Measurements from ENCODE around the gene NRAS. TPM values are rescaled to one million over a fixed set of nuclear protein-coding genes. Genes with fewer than 3 reads are reported as not detected.

Gene NRAS
- total and polyA plus RNA-seq, 5 donors from 2014 or later = 25.4 to 35.8 (median 29.7) TPM

DNA sequence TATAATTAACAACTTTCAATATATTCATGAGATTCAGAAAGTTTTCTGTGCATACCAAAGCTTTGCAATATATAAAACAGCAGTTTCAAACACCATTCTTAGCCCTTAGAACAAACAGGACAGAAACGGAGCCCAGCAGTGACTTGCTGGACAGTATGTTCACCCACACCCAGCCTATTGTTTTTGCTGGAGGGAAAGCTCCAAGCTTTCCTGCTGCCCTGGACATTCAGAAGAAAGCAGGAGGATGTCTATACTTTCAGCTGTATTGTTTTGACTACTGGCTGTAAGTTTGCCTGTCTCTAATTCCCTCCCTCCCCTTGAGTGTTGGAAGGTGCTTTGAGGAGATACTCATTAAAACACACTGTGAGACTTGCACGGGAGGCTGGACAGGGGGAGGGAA lies 56.3 kb downstream of the NRAS start:
- Histone ChIP-seq H3K4me3 (ENCODE audit: low read depth, low read length) (no peak overlapping the region), H3K4me1 (ENCODE audit: control insufficient read depth, insufficient read depth, low read length, poor library complexity, severe bottlenecking) (no peaks in the 10 kb centered on the region), H3K9me3 (ENCODE audit: control insufficient read depth in 2 of 2, low read length in 2 of 2) (no peaks in the 10 kb centered on the region), H3K27ac (ENCODE audit: insufficient read depth, low read length, poor library complexity, severe bottlenecking) (no peak overlapping the region), H3K36me3 (ENCODE audit: control insufficient read depth, insufficient read depth, low read length) (no peaks in the 10 kb centered on the region), H3K27me3 (ENCODE audit: control insufficient read depth, insufficient read depth, low read length) (peaks cover 2% of the 10 kb centered on the region)
- H3K4me3 Mint-ChIP-seq = no peak overlapping the region
- H3K27me3 Mint-ChIP-seq = peaks cover 45% of the 10 kb centered on the region
- no peaks in the 10 kb centered on the region for H3K4me1 Mint-ChIP-seq
- H3K9me3 Mint-ChIP-seq = peaks cover 0 to 2% (median 0%) of the 10 kb centered on the region in 7 donors
- DNase-seq (no peak), ATAC-seq (ENCODE audit: low read depth in 2 of 2) (no peak)
- no peaks in the 10 kb centered on the region for H3K36me3 Mint-ChIP-seq
- no peak overlapping the region for H3K27ac Mint-ChIP-seq

Other genes starting within 250 kb of the NRAS start
- 56.6 TPM for gene TRIM33, start 205.6 kb downstream of the NRAS start, total RNA-seq
- gene TRIM33, start 205.6 kb downstream of the NRAS start, polyA plus RNA-seq = 10 to 100 TPM; 27.7 to 34.7 (median 30.7) TPM
- gene BCAS2, start 135.2 kb downstream of the NRAS start, total RNA-seq = 114 TPM
- 100 to 1,000 TPM in 3 of 4 donors, 10 to 100 TPM in 1; 97.4 to 125 (median 110) TPM for gene BCAS2, start 135.2 kb downstream of the NRAS start, polyA plus RNA-seq
- 2.2 TPM for gene DENND2C, start 46.7 kb downstream of the NRAS start, total RNA-seq
- under 1 TPM in 3 of 4 donors, not detected in 1; 0.11 to 0.78 (median 0.25) TPM for gene DENND2C, start 46.7 kb downstream of the NRAS start, polyA plus RNA-seq
- 0.69 TPM for gene AMPD1, start 21.2 kb downstream of the NRAS start, total RNA-seq
- gene AMPD1, start 21.2 kb downstream of the NRAS start, polyA plus RNA-seq = not detected
- 641 TPM for gene CSDE1, start 41.2 kb upstream of the NRAS start, total RNA-seq
- 100 to 1,000 TPM; 363 to 395 (median 367) TPM for gene CSDE1, start 41.2 kb upstream of the NRAS start, polyA plus RNA-seq
- gene SIKE1, start 63.9 kb upstream of the NRAS start, total RNA-seq = 51.3 TPM
- 10 to 100 TPM; 28.0 to 39.3 (median 34.6) TPM for gene SIKE1, start 63.9 kb upstream of the NRAS start, polyA plus RNA-seq
- gene SYCP1, start 138.1 kb upstream of the NRAS start, total RNA-seq = not detected
- gene SYCP1, start 138.1 kb upstream of the NRAS start, polyA plus RNA-seq = not detected

Measured in CD4-positive, CD25-positive, alpha-beta regulatory T cell (primary cell).